ENCODE measurements around the gene PIK3CD. TPM values are rescaled to one million over a fixed set of nuclear protein-coding genes. Genes with fewer than 3 reads are reported as not detected.

The PIK3CD gene
- total RNA-seq, 1 donor from 2014 or later, result 4.7 TPM

DNA sequence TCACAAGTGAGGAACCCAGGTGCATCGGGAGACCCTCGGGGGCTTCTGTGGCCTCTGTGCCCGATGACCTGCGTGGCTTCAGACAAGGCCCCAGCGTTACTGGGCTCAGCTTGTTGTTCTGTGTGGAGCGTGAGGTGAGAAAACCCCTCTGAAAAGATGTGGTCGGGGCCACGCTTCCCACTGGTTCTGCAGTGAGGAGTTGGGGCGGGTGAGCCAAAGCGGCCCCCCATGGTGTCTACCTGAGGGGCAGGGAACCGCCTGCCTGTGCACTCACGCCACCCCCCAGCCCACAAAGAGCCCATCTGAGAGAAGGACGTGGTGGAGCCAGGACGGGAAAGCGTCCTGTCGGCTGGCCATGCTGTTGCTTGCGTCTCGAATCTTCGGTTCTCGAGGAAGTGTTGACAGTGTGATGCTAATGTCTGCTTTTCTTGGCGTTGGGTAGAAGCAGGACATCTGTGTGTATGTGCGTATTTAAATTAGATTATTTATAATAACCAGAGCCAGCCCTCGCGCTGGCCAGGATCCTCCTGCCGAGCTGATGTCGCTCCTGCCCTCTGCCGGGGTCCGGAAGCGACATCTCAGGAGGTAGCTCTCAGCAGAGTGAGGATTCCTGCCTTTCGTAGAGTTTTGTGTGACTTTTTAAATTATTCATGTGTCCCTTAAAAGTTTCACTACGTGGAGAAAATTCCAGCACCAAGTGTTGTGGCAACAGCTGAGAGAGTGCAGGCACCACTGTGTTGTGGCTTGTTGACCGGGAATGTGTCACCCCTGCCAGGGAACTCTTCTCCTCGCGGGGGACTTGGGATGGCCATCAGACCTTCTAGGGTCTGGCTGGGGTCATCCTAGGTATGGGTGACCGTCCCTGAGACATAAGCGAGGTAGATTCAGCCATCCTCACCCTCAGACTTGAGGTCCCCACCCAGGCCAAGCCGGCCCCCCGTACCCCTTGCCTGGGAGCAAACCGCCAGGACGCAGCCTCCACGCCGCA lies 47.5 kb upstream of the PIK3CD start:
- no peak for DNase-seq (ENCODE audit: low spot score in 2 of 2, unreplicated experiment in 2 of 2)
- Mint-ChIP-seq H3K9me3 (no peaks in the 10 kb centered on the region), H3K36me3 (no peaks in the 10 kb centered on the region), H3K4me3 (no peak overlapping the region), H3K27me3 (ENCODE audit: low read depth) (no peaks in the 10 kb centered on the region), H3K27ac (no peak overlapping the region), H3K4me1 (no peaks in the 10 kb centered on the region)
- TF ChIP-seq CTCF (IDR thresholded peaks at IDR 0.05; ENCODE audit: unreplicated experiment), result no peak

DNA sequence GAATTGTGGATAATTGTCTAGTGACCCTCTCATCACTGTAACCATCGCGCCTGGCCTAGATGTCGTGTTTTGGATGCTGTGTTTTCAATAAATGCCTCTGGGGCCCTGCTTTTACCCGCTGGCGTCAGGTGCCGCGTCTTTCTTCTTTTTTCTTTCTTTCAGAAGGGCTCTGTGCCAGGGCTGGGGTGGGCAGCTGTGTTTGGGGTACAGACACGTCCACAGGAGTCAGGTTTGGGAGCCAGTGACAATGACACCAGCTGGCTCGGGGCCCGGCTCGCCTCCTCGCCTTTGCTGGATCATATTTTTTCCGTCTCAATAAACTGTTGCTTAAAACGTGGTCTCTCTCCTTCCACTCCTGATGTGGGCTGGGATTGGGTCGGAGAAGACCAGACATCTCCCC lies 46.7 kb upstream of the PIK3CD start:
- Mint-ChIP-seq H3K27ac (no peak overlapping the region), H3K4me1 (no peaks in the 10 kb centered on the region), H3K4me3 (no peak overlapping the region), H3K9me3 (no peaks in the 10 kb centered on the region), H3K27me3 (ENCODE audit: low read depth) (no peaks in the 10 kb centered on the region), H3K36me3 (no peaks in the 10 kb centered on the region)
- no peak for DNase-seq (ENCODE audit: low spot score in 2 of 2, unreplicated experiment in 2 of 2)
- TF ChIP-seq CTCF (IDR thresholded peaks at IDR 0.05; ENCODE audit: unreplicated experiment), result no peak

- no peaks in the 10 kb centered on the region for H3K9me3 Mint-ChIP-seq
- H3K27ac Mint-ChIP-seq, result no peak overlapping the region
- H3K36me3 Mint-ChIP-seq, result peaks cover 2% of the 10 kb centered on the region
- H3K4me1 Mint-ChIP-seq, result no peaks in the 10 kb centered on the region
- H3K27me3 Mint-ChIP-seq (ENCODE audit: low read depth), result no peaks in the 10 kb centered on the region
- no peak overlapping the region for H3K4me3 Mint-ChIP-seq
- DNase-seq (ENCODE audit: low spot score in 2 of 2, unreplicated experiment in 2 of 2), result no peak
- no peak for TF ChIP-seq CTCF (IDR thresholded peaks at IDR 0.05; ENCODE audit: unreplicated experiment)
Observed at GRCh38 chr1:9605946-9606455, 45.5 kb upstream of the PIK3CD start.

GRCh38 chr1:9606458-9606857 lies 45.1 kb upstream of the PIK3CD start:
- H3K27ac Mint-ChIP-seq, result no peak overlapping the region

GRCh38 chr1:9606948-9607347 lies 44.6 kb upstream of the PIK3CD start:
- Mint-ChIP-seq H3K9me3 (no peaks in the 10 kb centered on the region), H3K27ac (no peak overlapping the region), H3K4me3 (no peak overlapping the region), H3K4me1 (no peaks in the 10 kb centered on the region), H3K36me3 (peaks cover 2% of the 10 kb centered on the region), H3K27me3 (ENCODE audit: low read depth) (no peaks in the 10 kb centered on the region)
- DNase-seq (ENCODE audit: low spot score in 2 of 2, unreplicated experiment in 2 of 2), result no peak
- no peak for TF ChIP-seq CTCF (IDR thresholded peaks at IDR 0.05; ENCODE audit: unreplicated experiment)

More at GRCh38 chr1:9606458-9606857, 45.1 kb upstream of the PIK3CD start:
- Mint-ChIP-seq H3K27me3 (ENCODE audit: low read depth) (no peaks in the 10 kb centered on the region), H3K4me3 (no peak overlapping the region), H3K9me3 (no peaks in the 10 kb centered on the region), H3K36me3 (peaks cover 2% of the 10 kb centered on the region), H3K4me1 (no peaks in the 10 kb centered on the region)
- no peak for DNase-seq (ENCODE audit: low spot score in 2 of 2, unreplicated experiment in 2 of 2)
- TF ChIP-seq CTCF (IDR thresholded peaks at IDR 0.05; ENCODE audit: unreplicated experiment), result no peak

All from mesothelial cell of epicardium (in vitro differentiated cells).